Hepatocyte (in vitro differentiated cells): ENCODE measurements around the gene CTDNEP1.

Experiments
- CTCF ChIP-seq: fragments of 200-600 bp; sonication (generic); IDR thresholded peaks from 2 replicates; pipeline ENCODE4 v1.5.1; 2016; ENCODE audit warnings: antibody characterized with exemption, mild to moderate bottlenecking; ENCODE audit not compliant: poor library complexity
- EZH2 ChIP-seq: fragments of 200-600 bp; sonication (generic); IDR thresholded peaks from 2 replicates; pipeline ENCODE4 v1.6.1; 2016; ENCODE audit warnings: antibody characterized with exemption, mild to moderate bottlenecking, borderline replicate concordance
- EZH2phosphoT487 ChIP-seq: fragments of 200-600 bp; sonication (generic); IDR thresholded peaks from one replicate; pipeline ENCODE4 v1.6.1; 2018; ENCODE audit warnings: antibody characterized with exemption, mild to moderate bottlenecking, low read depth, moderate library complexity; ENCODE audit not compliant: unreplicated experiment, severe bottlenecking

- TF ChIP-seq CTCF (no peak), EZH2phosphoT487 (no peak), EZH2 (no peak)
Observed at GRCh38 chr17:7293159-7293558, 41.6 kb upstream of the CTDNEP1 start.
